HepG2 (cell line): Measurements from ENCODE around the gene FGA. TPM values are rescaled to one million over a fixed set of nuclear protein-coding genes. Genes with fewer than 3 reads are reported as not detected.

Experiments
- IRF1 ChIP-seq: sonication (generic); formaldehyde crosslinking; IDR thresholded peaks from 2 replicates; pipeline ENCODE4 v1.4.0; 2020; ENCODE audit warnings: low read depth, mild to moderate bottlenecking, missing genetic modification reagents
- LRRFIP1 ChIP-seq: sonication (generic); formaldehyde crosslinking; conservative IDR thresholded peaks from 2 replicates; pipeline ENCODE4 v1.4.0; 2020; ENCODE audit warnings: missing genetic modification reagents
- NR2F1 ChIP-seq, 2 experiments: fragments of 450-650 bp in 1 of 2; formaldehyde crosslinking in 1 of 2; IDR thresholded peaks; 2 replicates each; pipeline versions ENCODE4 v1.5.0 to v1.6.1; 2016 to 2020; ENCODE audit warnings: mild to moderate bottlenecking in 1 of 2, missing compliant biosample characterization in 1 of 2, missing genetic modification reagents in 1 of 2, moderate library complexity in 1 of 2
- PRPF4 ChIP-seq: fragments of 200-400 bp; formaldehyde crosslinking; IDR thresholded peaks from 2 replicates; pipeline ENCODE4 v1.6.1; 2016; ENCODE audit warnings: low read length, low read depth; ENCODE audit not compliant: poor library complexity, severe bottlenecking
- SOX13 ChIP-seq, 3 experiments: fragments of 450-650 bp in 1 of 3; sonication (generic) in 1 of 3; formaldehyde crosslinking in 1 of 3; IDR thresholded peaks in 2 of 3; conservative IDR thresholded peaks in 1 of 3; 2 replicates each; pipeline versions ENCODE4 v1.5.0 to v1.6.1; 2016 to 2020; ENCODE audit warnings: antibody characterized with exemption in 1 of 3, mild to moderate bottlenecking in 1 of 3, missing compliant biosample characterization in 1 of 3, missing genetic modification reagents in 1 of 3, moderate library complexity in 1 of 3
- ZNF232 ChIP-seq: sonication (generic); formaldehyde crosslinking; IDR thresholded peaks from 2 replicates; pipeline ENCODE4 v1.4.0; 2020; ENCODE audit warnings: missing genetic modification reagents, borderline replicate concordance
- ZNF274 ChIP-seq: sonication (generic); formaldehyde crosslinking; IDR thresholded peaks from 2 replicates; pipeline ENCODE4 v1.5.1; 2020; ENCODE audit warnings: mild to moderate bottlenecking, missing genetic modification reagents
- ZNF281 ChIP-seq: sonication (generic); formaldehyde crosslinking; IDR thresholded peaks from 2 replicates; pipeline ENCODE4 v1.4.0; 2020; ENCODE audit warnings: missing genetic modification reagents, borderline replicate concordance
- ZNF530 ChIP-seq: sonication (generic); formaldehyde crosslinking; IDR thresholded peaks from 2 replicates; pipeline ENCODE4 v1.5.0; 2020; ENCODE audit warnings: low read depth, mild to moderate bottlenecking, missing genetic modification reagents
- ZNF563 ChIP-seq: sonication (generic); formaldehyde crosslinking; IDR thresholded peaks from 2 replicates; pipeline ENCODE4 v1.8.0; 2022; ENCODE audit warnings: mild to moderate bottlenecking, moderate library complexity, missing genetic modification reagents
- ZNF878 ChIP-seq: sonication (generic); formaldehyde crosslinking; IDR thresholded peaks from 2 replicates; pipeline ENCODE4 v1.8.1; 2023; ENCODE audit warnings: mild to moderate bottlenecking, missing genetic modification reagents, moderate library complexity
- polyA plus RNA-seq, 8 experiments: library from polyadenylated mRNA; depleted of rRNA in 3 of 8; stranded (reverse) in 7 of 8; unstranded in 1 of 8; fragments of >200 nt; fragmentation: Illumina TruSeq in 4 of 8; extraction: Trizol in 4 of 8; gene quantifications; 2 replicates each; pipeline versions ENCODE4 v1.2.1 to v1.2.3, GENCODE V29; 2011 to 2016; ENCODE audit warnings: low read depth in 4 of 8, missing spikeins in 1 of 8, mixed read lengths in 1 of 8; ENCODE audit not compliant: insufficient read depth in 1 of 8
- total RNA-seq, 5 experiments: library from RNA; depleted of rRNA; stranded (reverse); fragments of >200 nt; fragmentation: Illumina TruSeq; extraction: Trizol; gene quantifications; 2 replicates each; pipeline ENCODE4 v1.2.3, GENCODE V29; 2016; ENCODE audit warnings: low read depth in 1 of 5
- TF ChIP-seq, protein P1 (sequence below): IDR thresholded peaks from 2 replicates; pipeline ENCODE4 v1.6.1; 2012; ENCODE audit warnings: low read length, improper control_type of control experiment

Gene FGA
- total and polyA plus RNA-seq, 2 of the 13 experiments (the other 11 are each of a cell fraction or from before 2014, with no cell fraction given): 640 to 1,523 TPM

DNA sequence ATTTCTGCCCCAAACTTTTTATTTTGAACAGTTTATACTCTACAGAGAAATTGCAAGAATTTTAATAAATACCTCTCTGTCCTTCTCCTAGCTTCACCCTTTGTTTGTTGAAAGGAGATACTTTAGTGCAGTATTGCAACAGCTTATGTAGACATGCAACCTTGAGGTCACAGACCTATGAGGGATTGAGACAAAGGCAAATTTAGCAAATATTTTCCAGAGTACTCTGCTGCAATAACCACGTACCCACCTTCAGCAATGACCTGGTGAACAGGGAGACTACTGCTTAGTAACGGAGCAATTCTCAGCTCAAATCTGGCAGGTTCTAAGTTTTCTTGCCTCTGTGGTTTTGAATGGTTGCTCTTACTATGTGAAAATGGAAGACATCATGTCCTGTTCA lies 13.2 kb downstream of the FGA start (continued):
- TF ChIP-seq LRRFIP1 (CRISPR knock-in tag) (no peak), ZNF878 (peak; percentile 38; the same call in 1 of the 2 replicates), NR2F1 (CRISPR knock-in tag; IDR thresholded peaks at IDR 0.05) (peak; percentile 90 to 94), ZNF274 (CRISPR knock-in tag) (no peak), PRPF4 (no peak), ZNF281 (peak; percentile 56; the same call in 1 of the 2 replicates), SOX13 (IDR thresholded peaks at IDR 0.05) (peak; percentile 85), SOX13 (CRISPR knock-in tag; conservative IDR thresholded peaks at IDR 0.05 in 1 of 2, IDR thresholded peaks at IDR 0.05 in 1 of 2) (peak in 1 of 2 experiments; percentile 98; a peak in 2 of 4 replicates), ZNF563 (CRISPR knock-in tag) (no peak), IRF1 (CRISPR knock-in tag) (no peak), ZNF232 (no peak), ZNF530 (CRISPR knock-in tag) (no peak)
- TF ChIP-seq, protein P1, sequence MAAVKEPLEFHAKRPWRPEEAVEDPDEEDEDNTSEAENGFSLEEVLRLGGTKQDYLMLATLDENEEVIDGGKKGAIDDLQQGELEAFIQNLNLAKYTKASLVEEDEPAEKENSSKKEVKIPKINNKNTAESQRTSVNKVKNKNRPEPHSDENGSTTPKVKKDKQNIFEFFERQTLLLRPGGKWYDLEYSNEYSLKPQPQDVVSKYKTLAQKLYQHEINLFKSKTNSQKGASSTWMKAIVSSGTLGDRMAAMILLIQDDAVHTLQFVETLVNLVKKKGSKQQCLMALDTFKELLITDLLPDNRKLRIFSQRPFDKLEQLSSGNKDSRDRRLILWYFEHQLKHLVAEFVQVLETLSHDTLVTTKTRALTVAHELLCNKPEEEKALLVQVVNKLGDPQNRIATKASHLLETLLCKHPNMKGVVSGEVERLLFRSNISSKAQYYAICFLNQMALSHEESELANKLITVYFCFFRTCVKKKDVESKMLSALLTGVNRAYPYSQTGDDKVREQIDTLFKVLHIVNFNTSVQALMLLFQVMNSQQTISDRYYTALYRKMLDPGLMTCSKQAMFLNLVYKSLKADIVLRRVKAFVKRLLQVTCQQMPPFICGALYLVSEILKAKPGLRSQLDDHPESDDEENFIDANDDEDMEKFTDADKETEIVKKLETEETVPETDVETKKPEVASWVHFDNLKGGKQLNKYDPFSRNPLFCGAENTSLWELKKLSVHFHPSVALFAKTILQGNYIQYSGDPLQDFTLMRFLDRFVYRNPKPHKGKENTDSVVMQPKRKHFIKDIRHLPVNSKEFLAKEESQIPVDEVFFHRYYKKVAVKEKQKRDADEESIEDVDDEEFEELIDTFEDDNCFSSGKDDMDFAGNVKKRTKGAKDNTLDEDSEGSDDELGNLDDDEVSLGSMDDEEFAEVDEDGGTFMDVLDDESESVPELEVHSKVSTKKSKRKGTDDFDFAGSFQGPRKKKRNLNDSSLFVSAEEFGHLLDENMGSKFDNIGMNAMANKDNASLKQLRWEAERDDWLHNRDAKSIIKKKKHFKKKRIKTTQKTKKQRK: no peak
